Muscle of leg (tissue), 16 donors: ENCODE results near the gene MSTO1. TPM values are rescaled to one million over a fixed set of nuclear protein-coding genes. Genes with fewer than 3 reads are reported as not detected.
"Not testable (repeated sequence)": the region's sequence is repeated elsewhere in the genome, so short reads cannot be mapped to it uniquely, and the experiment has no call there.

Source experiments
- DNase-seq: peaks from one replicate; pipeline ENCODE4 v3.0.0; 2013
- H3K27ac ChIP-seq: one replicate; pipeline ENCODE4 v1.5.1; 2013; ENCODE audit warnings: mild to moderate bottlenecking, low read length, control low read depth
- H3K27me3 ChIP-seq: one replicate; pipeline ENCODE4 v1.6.1; 2013; ENCODE audit warnings: low read length; ENCODE audit not compliant: control insufficient read depth, insufficient read depth
- H3K36me3 ChIP-seq: one replicate; pipeline ENCODE4 v1.6.1; 2013; ENCODE audit warnings: low read length; ENCODE audit not compliant: control insufficient read depth, insufficient read depth
- H3K4me1 ChIP-seq: one replicate; pipeline ENCODE4 v1.6.1; 2013; ENCODE audit warnings: low read length; ENCODE audit not compliant: control insufficient read depth, insufficient read depth
- H3K4me3 ChIP-seq: one replicate; pipeline ENCODE4 v1.5.1; 2013; ENCODE audit warnings: low read length, control low read depth
- H3K9me3 ChIP-seq: replicated peaks from 2 replicates; pipeline ENCODE4 v1.6.1; 2013; ENCODE audit warnings: low read depth, low read length; ENCODE audit not compliant: control insufficient read depth
- WGBS: methylation state at CpG from one replicate; pipeline ENCODE4 v1.1.5; 2013; ENCODE audit warnings: missing lambda C conversion rate; ENCODE audit not compliant: insufficient coverage; 5-methylcytosine and 5-hydroxymethylcytosine counted together
- long read RNA-seq, 11 donors: transcript quantifications; one replicate each; lab custom pipeline, GENCODE V29; 2026
- polyA plus RNA-seq, 8 donors: library from polyadenylated mRNA; unstranded; fragments of 120-200 nt; gene quantifications; one replicate each; pipeline versions ENCODE4 v1.2.1 to v1.2.3, GENCODE V29; 2013; ENCODE audit warnings: inconsistent platforms in 1 of 8, low replicate concordance in 1 of 8; ENCODE audit not compliant: insufficient read length in 8 of 8, insufficient read depth in 1 of 8
- total RNA-seq: library from RNA; stranded (reverse); fragments of 120-200 nt; gene quantifications from one replicate; pipeline ENCODE4 v1.2.4, GENCODE V29; 2013

MSTO1 gene
- total RNA-seq (20.8 TPM), polyA plus RNA-seq (10 to 100 TPM; 29.3 to 43.3 (median 37.9) TPM)
- long read RNA-seq, donor 1 = 0 reads
- long read RNA-seq, donor 2 = 0 reads
- long read RNA-seq, donor 3, partial matches to known transcripts = 0 of 1 reads
- long read RNA-seq, donor 3, other reads (novel, unspliced or antisense) = 0 of 1 reads
- long read RNA-seq, donor 4 = 0 reads
- long read RNA-seq, donor 5, partial matches to known transcripts = 0 of 2 reads
- long read RNA-seq, donor 5, other reads (novel, unspliced or antisense) = 0 of 2 reads
- long read RNA-seq, donor 6 = 0 reads
- long read RNA-seq, donor 7, partial matches to known transcripts = 0 of 1 reads
- long read RNA-seq, donor 7, other reads (novel, unspliced or antisense) = 0 of 1 reads
- long read RNA-seq, donor 8 = 0 reads
- long read RNA-seq, donor 9, partial matches to known transcripts = 0 of 1 reads
- long read RNA-seq, donor 9, other reads (novel, unspliced or antisense) = 0 of 1 reads
- long read RNA-seq, donor 10, partial matches to known transcripts = 0 of 1 reads
- long read RNA-seq, donor 10, other reads (novel, unspliced or antisense) = 0 of 1 reads
- long read RNA-seq, donor 11 = 0 reads

DNA sequence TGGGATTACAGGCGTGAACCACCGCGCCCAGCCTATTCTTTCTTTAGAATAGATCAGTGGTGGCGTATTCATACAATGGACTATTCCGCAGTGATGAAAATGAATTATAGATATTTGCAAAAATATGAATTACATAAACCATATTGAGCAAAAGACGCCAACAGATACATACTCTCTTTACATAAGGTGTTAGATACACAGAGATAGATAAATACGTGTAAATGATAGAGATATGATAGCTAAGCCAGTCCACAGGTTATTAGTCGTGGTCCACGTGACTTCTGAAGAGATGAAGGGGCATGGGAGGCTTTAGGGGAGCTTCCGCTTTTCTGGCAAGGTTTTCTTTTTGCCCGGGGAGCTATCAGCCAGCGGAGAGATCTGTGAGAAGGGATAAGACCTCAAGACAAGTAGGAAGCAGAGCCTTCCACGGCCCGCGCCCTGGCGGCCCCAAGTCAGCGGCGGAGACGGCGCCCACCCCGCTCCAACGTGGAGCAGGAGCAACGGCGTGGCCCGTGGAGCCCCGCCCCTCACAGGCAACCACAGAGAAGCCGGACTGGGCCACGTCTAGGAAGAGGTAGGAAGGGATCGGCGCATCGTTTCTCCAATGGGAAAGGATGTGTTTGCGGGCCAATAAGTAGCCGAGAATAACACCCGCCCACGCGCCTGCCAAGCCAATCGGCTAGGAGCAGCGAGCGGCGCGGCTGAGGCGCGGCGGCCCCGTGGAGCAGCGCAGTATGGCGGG, at the start of gene MSTO1:
TSS of gene MSTO1 (plus strand) at position 704 of the 742 bp plus-strand sequence. CDS start at position 735, 31 bp downstream.
- Histone ChIP-seq H3K9me3 (no peaks in the 10 kb centered on the region), H3K36me3 (peaks cover 12% of the 10 kb centered on the region), H3K27ac (peak within 1 kb of the TSS; percentile 79), H3K4me1 (no peaks in the 10 kb centered on the region), H3K27me3 (peaks cover 2% of the 10 kb centered on the region), H3K4me3 (peak within 1 kb of the TSS; percentile 72)
- peak; percentile 99 for DNase-seq
- under 1% methylated on average over 20 of the region's 47 CpGs for WGBS

DNA sequence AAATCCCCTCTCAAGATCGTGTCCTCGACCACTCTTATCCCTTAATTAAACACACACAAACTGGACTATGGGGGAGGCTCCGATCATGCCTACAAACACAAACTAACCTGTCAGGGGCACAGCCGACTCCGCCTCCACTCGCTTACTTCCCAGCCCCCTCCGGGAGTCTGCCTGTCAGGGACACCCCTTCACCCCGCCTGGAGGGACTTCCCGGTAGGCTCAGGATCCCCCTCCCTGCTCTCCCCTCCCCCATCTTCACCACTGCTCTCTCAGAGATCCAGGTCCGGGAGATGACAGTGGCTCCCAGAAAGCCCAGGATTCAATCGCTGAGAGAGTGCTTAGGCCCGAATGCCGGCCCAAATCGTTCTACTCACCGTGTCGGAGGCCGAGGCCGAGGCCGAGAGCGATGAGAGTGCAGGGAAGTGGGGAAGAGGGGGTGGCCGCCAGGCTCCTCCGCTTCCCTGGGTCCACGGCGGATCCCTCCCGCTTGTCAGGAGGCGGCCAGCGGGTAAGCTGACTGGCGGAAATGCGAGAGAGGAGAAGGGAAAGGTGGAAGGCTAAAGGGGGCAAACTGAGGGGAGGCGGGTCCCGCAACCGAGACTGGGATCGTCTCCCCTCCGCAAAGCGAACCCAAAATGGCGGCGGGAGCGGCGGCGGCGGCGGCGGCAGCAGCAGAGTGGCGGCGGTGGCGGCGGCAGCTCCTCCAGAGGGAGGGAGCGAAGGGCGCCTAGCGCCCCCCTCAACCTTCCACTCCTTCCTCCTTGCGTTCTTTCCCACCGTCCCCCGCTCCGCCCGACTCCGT, 48.0 kb upstream of the MSTO1 start:
- H3K9me3 ChIP-seq, H3K36me3 ChIP-seq, H3K27me3 ChIP-seq: not testable (repeated sequence)
- 0% methylated on average over 41 of the region's 56 CpGs for WGBS
- H3K4me1 ChIP-seq = peaks cover 13% of the 10 kb centered on the region
- peak overlapping the region; percentile 96 for H3K4me3 ChIP-seq
- H3K27ac ChIP-seq = peak overlapping the region; percentile 94
- DNase-seq = peak; percentile 38

GRCh38 chr1:155562581-155563376, 47.2 kb upstream of the MSTO1 start, which contains the start of gene ASH1L:
Gene ASH1L (minus strand): TSS chr1:155562803. CDS start chr1:155521519, 41,284 bp downstream.
- WGBS = under 1% methylated on average over 78 of the region's 87 CpGs
- peaks cover 13% of the 10 kb centered on the region for H3K4me1 ChIP-seq

GRCh38 chr1:155563377-155564022, 46.5 kb upstream of the MSTO1 start:
- not testable (repeated sequence) for H3K27me3 ChIP-seq, DNase-seq, H3K9me3 ChIP-seq, H3K36me3 ChIP-seq
- WGBS = 1% methylated on average over 8 of the region's 19 CpGs
- Histone ChIP-seq H3K4me1 (peaks cover 13% of the 10 kb centered on the region), H3K4me3 (peak overlapping the region; percentile 96), H3K27ac (peak overlapping the region; percentile 94)

More at GRCh38 chr1:155562581-155563376, 47.2 kb upstream of the MSTO1 start, which contains the start of gene ASH1L:
- Histone ChIP-seq H3K27ac (peak within 1 kb of the TSS; percentile 94), H3K27me3 (no peaks in the 10 kb centered on the region), H3K4me3 (peak within 1 kb of the TSS; percentile 96), H3K9me3 (no peaks in the 10 kb centered on the region), H3K36me3 (peaks cover 5% of the 10 kb centered on the region)
- DNase-seq = peak; percentile 98

DNA sequence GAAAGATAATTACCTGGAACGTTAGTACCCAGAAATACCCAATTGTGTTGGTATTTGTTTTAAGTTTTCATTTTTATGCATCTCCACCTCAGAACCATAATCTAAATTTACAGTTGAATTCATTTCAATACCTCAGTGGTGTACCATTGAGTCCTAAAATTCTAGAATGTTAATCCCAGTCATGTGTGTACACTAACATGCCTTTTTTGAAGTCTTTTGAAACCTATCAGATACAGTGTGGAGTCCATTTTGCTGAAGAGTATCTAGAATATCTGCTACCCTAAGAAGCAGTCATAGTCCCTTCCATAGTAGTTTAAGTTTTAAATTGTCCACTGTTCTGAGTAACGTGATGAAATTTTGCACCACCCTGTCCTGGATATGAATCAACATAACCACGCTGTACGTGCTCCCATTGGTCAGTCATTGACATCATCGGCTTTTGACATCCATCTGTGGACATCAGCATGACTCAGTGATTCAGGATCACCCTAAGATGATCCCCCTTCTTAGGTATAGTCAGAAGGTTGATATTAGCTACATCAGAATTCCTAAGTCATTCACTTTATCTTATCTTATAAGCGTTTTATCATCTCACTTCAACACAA, 39.9 kb upstream of the MSTO1 start:
- no peaks in the 10 kb centered on the region for H3K27me3 ChIP-seq
- WGBS = no CpG with 5 or more reads among the region's 6 CpGs
- H3K4me3 ChIP-seq = no peak overlapping the region
- H3K4me1 ChIP-seq = no peaks in the 10 kb centered on the region
- H3K36me3 ChIP-seq = peaks cover 8% of the 10 kb centered on the region
- no peak overlapping the region for H3K27ac ChIP-seq
- no peak for DNase-seq
- H3K9me3 ChIP-seq = no peaks in the 10 kb centered on the region

GRCh38 chr1:155570593-155570990, 39.4 kb upstream of the MSTO1 start:
- no peak for DNase-seq
- Histone ChIP-seq H3K4me1 (no peaks in the 10 kb centered on the region), H3K9me3 (no peaks in the 10 kb centered on the region), H3K27me3 (no peaks in the 10 kb centered on the region), H3K36me3 (peaks cover 8% of the 10 kb centered on the region), H3K27ac (no peak overlapping the region), H3K4me3 (no peak overlapping the region)
- WGBS = no CpG with 5 or more reads among the region's 4 CpGs

DNA sequence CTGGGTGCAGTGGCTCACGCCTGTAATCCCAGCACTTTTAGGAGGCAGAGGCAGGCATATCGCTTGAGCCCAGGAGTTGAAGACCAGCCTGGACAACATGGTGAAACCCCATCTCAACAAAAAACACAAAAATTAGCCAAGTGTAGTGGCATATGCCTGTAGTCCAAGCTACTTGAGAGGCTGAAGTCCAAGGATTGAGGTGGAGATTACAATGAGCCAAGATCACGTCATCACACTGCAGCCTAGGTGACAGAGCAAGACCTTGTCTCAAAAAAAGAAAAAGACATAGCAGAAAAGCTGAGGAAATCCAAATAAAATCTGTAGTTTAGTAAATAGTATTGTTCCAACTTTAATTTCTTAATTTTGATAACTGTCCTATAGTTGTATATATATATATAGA, 35.9 kb upstream of the MSTO1 start:
- Histone ChIP-seq H3K36me3 (peaks cover 5% of the 10 kb centered on the region), H3K27me3 (no peaks in the 10 kb centered on the region), H3K27ac (no peak overlapping the region), H3K4me1 (no peaks in the 10 kb centered on the region), H3K4me3 (no peak overlapping the region), H3K9me3 (no peaks in the 10 kb centered on the region)
- 88% methylated on average over 1 of the region's 3 CpGs for WGBS
- DNase-seq = no peak

DNA sequence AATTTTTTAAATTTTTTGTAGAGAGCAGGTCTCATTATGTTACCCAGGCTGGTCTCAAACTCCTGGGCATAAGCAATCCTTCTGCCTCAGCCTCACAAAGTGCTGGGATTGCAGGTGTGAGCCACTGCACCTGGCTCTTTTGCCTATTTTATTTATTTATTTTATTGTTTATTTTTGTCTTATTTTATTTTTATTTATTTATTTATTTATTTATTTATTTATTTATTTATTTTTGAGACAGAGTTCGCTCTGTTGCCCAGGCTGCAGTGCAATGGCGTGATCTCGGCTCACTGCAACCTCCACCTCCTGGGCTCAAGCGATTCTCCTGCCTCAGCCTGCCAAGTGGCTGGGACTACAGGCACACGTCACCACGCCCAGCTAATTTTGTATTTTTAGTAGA, 34.4 kb upstream of the MSTO1 start:
- not testable (repeated sequence) for H3K36me3 ChIP-seq, H3K27ac ChIP-seq, DNase-seq, H3K4me3 ChIP-seq, H3K4me1 ChIP-seq, H3K9me3 ChIP-seq, H3K27me3 ChIP-seq
- WGBS = no CpG with 5 or more reads among the region's 6 CpGs
